Endothelial cell of umbilical vein (primary cell): Measurements from ENCODE around the gene RAB40C. TPM values are rescaled to one million over a fixed set of nuclear protein-coding genes. Genes with fewer than 3 reads are reported as not detected.

Source experiments
- BruUV-seq: library from RNA; stranded (reverse); fragments of 400-500 nt; replicated peaks from 2 replicates; lab custom pipeline; 2021; lab: Mats Ljungman, UMichigan
- CTCF ChIA-PET: fragments of 300-600, 350-600 bp; sonication (Branson Sonifier 250); formaldehyde crosslinking; loops from one replicate; lab custom pipeline; 2021; ENCODE audit warnings: antibody characterized with exemption, inconsistent platforms; lab: Charles Lee
- POLR2A ChIA-PET: fragments of 300-600, 350-600 bp; sonication (Branson Sonifier 250); formaldehyde crosslinking; loops from one replicate; lab custom pipeline; 2021; ENCODE audit warnings: antibody characterized with exemption, inconsistent platforms; lab: Charles Lee
- DNase-seq: peaks from one replicate; pipeline ENCODE4 v3.0.0-alpha.2; 2011; ENCODE audit warnings: low read depth, low spot score
- FAIRE-seq: peaks from 2 replicates; lab custom pipeline; 2011; peaks lifted over from hg19 to GRCh38; lab: Jason Lieb, UNC
- H2AFZ ChIP-seq: 2 replicates; pipeline ENCODE4 v1.6.0; 2012; ENCODE audit warnings: low read depth, low read length, control low read depth, inconsistent platforms
- H3K27ac ChIP-seq: 2 replicates; pipeline ENCODE4 v1.5.1; 2011; ENCODE audit warnings: low read depth, mild to moderate bottlenecking, control low read depth, low read length, moderate library complexity; ENCODE audit not compliant: insufficient read depth
- H3K27me3 ChIP-seq, 2 experiments: 2 replicates each; pipeline versions ENCODE4 v1.6.0 to v1.6.1; 2011; ENCODE audit warnings: low read length in 2 of 2, mixed read lengths in 1 of 2; ENCODE audit not compliant: control insufficient read depth in 2 of 2, insufficient read depth in 2 of 2
- H3K36me3 ChIP-seq, 2 experiments: 2 replicates in 1 of 2; 3 replicates in 1 of 2; pipeline ENCODE4 v1.5.1; 2011; ENCODE audit warnings: low read length in 2 of 2, mild to moderate bottlenecking in 1 of 2, moderate library complexity in 1 of 2; ENCODE audit not compliant: control insufficient read depth in 2 of 2, insufficient read depth in 2 of 2; ENCODE audit errors: extremely low read depth in 1 of 2
- H3K4me1 ChIP-seq: 3 replicates; pipeline ENCODE4 v1.5.1; 2011; ENCODE audit warnings: mild to moderate bottlenecking, low read length; ENCODE audit not compliant: control insufficient read depth, insufficient read depth; ENCODE audit errors: extremely low read depth
- H3K4me2 ChIP-seq: 2 replicates; pipeline ENCODE4 v1.6.1; 2011; ENCODE audit warnings: low read length, control low read depth, mixed read lengths; ENCODE audit not compliant: insufficient read depth
- H3K4me3 ChIP-seq, 3 experiments: fragments of 200-600 bp in 1 of 3; sonication (generic), shearing (Covaris generic) in 1 of 3; replicated peaks in 1 of 3; 2 replicates each; pipeline ENCODE4 v1.5.1; 2011 to 2016; ENCODE audit warnings: control low read depth in 3 of 3, low read length in 3 of 3, mild to moderate bottlenecking in 2 of 3, inconsistent platforms in 1 of 3, low read depth in 1 of 3, moderate library complexity in 1 of 3; ENCODE audit not compliant: insufficient read depth in 1 of 3
- H3K79me2 ChIP-seq: 2 replicates; pipeline ENCODE4 v1.6.0; 2012; ENCODE audit warnings: low read length, inconsistent platforms; ENCODE audit not compliant: control insufficient read depth, insufficient read depth
- H3K9ac ChIP-seq: replicated peaks from 2 replicates; pipeline ENCODE3; 2011; ENCODE audit warnings: low read length, control low read depth; ENCODE audit not compliant: insufficient read depth; ENCODE audit errors: extremely low read depth
- H3K9me1 ChIP-seq: replicated peaks from 3 replicates; pipeline ENCODE4 v1.6.0; 2011; ENCODE audit warnings: mild to moderate bottlenecking, low read length; ENCODE audit not compliant: control insufficient read depth, insufficient read depth; ENCODE audit errors: extremely low read depth
- H3K9me3 ChIP-seq: replicated peaks from 2 replicates; pipeline ENCODE4 v1.5.1; 2012; ENCODE audit warnings: low read length, inconsistent platforms; ENCODE audit not compliant: control insufficient read depth, insufficient read depth
- H4K20me1 ChIP-seq: replicated peaks from 2 replicates; pipeline ENCODE3; 2011; ENCODE audit warnings: mild to moderate bottlenecking, low read length; ENCODE audit not compliant: control insufficient read depth, insufficient read depth; ENCODE audit errors: extremely low read depth
- EZH2 ChIP-seq: IDR thresholded peaks from 2 replicates; pipeline ENCODE4 v1.6.1; 2012; ENCODE audit warnings: borderline replicate concordance, low read depth, mild to moderate bottlenecking, moderate library complexity, low read length, inconsistent platforms; ENCODE audit not compliant: severe bottlenecking
- FOS ChIP-seq: IDR thresholded peaks from 2 replicates; pipeline ENCODE4 v1.6.1; 2011; ENCODE audit warnings: mild to moderate bottlenecking, low read length, moderate library complexity, borderline replicate concordance; ENCODE audit not compliant: insufficient read depth
- GATA2 ChIP-seq: IDR thresholded peaks from 2 replicates; pipeline ENCODE4 v1.7.0; 2011; ENCODE audit warnings: low read depth, mild to moderate bottlenecking, moderate library complexity, mixed read lengths, low read length; ENCODE audit not compliant: insufficient read length, insufficient read depth
- JUN ChIP-seq: IDR thresholded peaks from 2 replicates; pipeline ENCODE4 v1.6.1; 2011; ENCODE audit warnings: borderline replicate concordance, low read depth; ENCODE audit not compliant: insufficient read length, insufficient read depth
- MAX ChIP-seq: IDR thresholded peaks from 2 replicates; pipeline ENCODE4 v1.6.1; 2011; ENCODE audit not compliant: insufficient read depth, insufficient read length
- MYC ChIP-seq: IDR thresholded peaks from one replicate; pipeline ENCODE4 v1.6.1; 2011; ENCODE audit warnings: mild to moderate bottlenecking, low read depth, low read length
- POLR2A ChIP-seq: IDR thresholded peaks from 2 replicates; pipeline ENCODE4 v1.6.1; 2012; ENCODE audit warnings: low read depth, mild to moderate bottlenecking, control low read depth, low read length
- POLR2AphosphoS5 ChIP-seq: IDR thresholded peaks from 2 replicates; pipeline ENCODE4 v1.6.1; 2012; ENCODE audit warnings: low read depth, mild to moderate bottlenecking, control low read depth, low read length, moderate library complexity; ENCODE audit not compliant: insufficient read depth
- dilution Hi-C: fragments of 300-500 bp; cut with MboI; formaldehyde crosslinking; loops from one replicate; pipeline ENCODE4 v1.15.0; 2019; ENCODE audit warnings: low sequenced_read_pairs; ENCODE audit not compliant: extremely low pct_ligation_motif_present
- intact Hi-C: fragments of 100-400 bp; cut with micrococcal nuclease; formaldehyde crosslinking; loops from one replicate; pipeline ENCODE4 v1.10.0; 2022
- polyA plus RNA-seq, 4 experiments: library from polyadenylated mRNA; depleted of rRNA in 3 of 4; stranded (reverse) in 3 of 4; unstranded in 1 of 4; fragments of >200 nt; gene quantifications; 2 replicates each; pipeline versions ENCODE4 v1.2.1 to v1.2.3, GENCODE V29; 2011 to 2012; ENCODE audit warnings: missing spikeins in 1 of 4
- total RNA-seq: library from RNA; stranded (reverse); gene quantifications from 2 replicates; pipeline ENCODE4 v1.2.3, GENCODE V29; 2021
- TF ChIP-seq, protein P1 (sequence below), 2 donors: IDR thresholded peaks; 1 replicate in 1 of 2; 2 replicates in 1 of 2; pipeline ENCODE4 v1.5.1; 2011; ENCODE audit warnings: low read length in 2 of 2, mild to moderate bottlenecking in 2 of 2, moderate library complexity in 2 of 2, control low read depth in 1 of 2, inconsistent platforms in 1 of 2, low read depth in 1 of 2; ENCODE audit not compliant: insufficient read depth in 1 of 2; ENCODE audit errors: extremely low read depth in 1 of 2

RAB40C gene
- total and polyA plus RNA-seq, 2 donors (not counting 3 experiments of a cell fraction or from before 2014, with no cell fraction given), result 12.4 to 18.8 TPM

DNA sequence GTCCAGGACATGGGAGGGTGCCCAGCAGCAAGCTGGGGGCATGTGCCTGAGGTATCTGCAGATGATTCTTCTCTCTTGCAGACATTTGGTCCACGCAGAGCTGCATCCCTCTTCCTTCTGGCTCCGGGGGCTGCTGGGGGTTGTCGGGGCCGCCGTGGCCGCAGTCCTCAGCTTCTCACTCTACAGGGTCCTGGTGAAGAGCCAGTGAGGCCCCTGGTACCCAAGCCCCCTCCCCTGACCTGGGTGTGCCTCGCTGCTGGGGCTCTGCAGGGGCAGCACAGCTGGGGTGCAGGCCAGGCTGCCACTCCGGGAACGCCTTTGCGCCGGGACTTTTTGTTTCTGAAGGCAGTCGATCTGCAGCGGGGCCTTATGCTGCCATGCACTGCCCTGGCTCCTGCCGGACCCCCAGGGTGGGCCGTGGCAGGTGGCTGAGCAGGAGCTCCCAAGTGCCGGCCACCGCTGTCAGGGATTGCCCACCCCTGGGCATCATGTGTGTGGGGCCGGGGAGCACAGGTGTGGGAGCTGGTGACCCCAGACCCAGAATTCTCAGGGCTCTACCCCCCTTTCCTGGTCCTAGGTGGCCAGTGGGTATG lies 83.6 kb downstream of the RAB40C start:
- intact Hi-C loops (no loop called here), dilution Hi-C loops (no loop called here)
- H3K4me3 ChIP-seq, result no peak overlapping the region
- no peak overlapping the region for H3K27ac ChIP-seq
- no peaks in the 10 kb centered on the region for H4K20me1 ChIP-seq
- H3K27me3 ChIP-seq, result no peaks in the 10 kb centered on the region
- TSS peak; percentile 12 for BruUV-seq
- H3K4me2 ChIP-seq, result no peak overlapping the region
- H3K9me1 ChIP-seq, result no peaks in the 10 kb centered on the region
- ChIA-PET CTCF (no interaction called here), POLR2A (no interaction called here)
- H3K79me2 ChIP-seq, result peaks cover 13% of the 10 kb centered on the region
- FAIRE-seq (no peak), DNase-seq (no peak)
- no peak overlapping the region for H2AFZ ChIP-seq
- H3K9me3 ChIP-seq, result no peaks in the 10 kb centered on the region
- no peaks in the 10 kb centered on the region for H3K4me1 ChIP-seq
- H3K36me3 ChIP-seq, result peaks cover 5 to 35% of the 10 kb centered on the region in 2 experiments
- no peak overlapping the region for H3K9ac ChIP-seq
- no peak for TF ChIP-seq MAX
- TF ChIP-seq POLR2AphosphoS5, result no peak
- no peak for TF ChIP-seq GATA2
- no peak for TF ChIP-seq MYC
- TF ChIP-seq EZH2, result no peak
- TF ChIP-seq, protein P1, sequence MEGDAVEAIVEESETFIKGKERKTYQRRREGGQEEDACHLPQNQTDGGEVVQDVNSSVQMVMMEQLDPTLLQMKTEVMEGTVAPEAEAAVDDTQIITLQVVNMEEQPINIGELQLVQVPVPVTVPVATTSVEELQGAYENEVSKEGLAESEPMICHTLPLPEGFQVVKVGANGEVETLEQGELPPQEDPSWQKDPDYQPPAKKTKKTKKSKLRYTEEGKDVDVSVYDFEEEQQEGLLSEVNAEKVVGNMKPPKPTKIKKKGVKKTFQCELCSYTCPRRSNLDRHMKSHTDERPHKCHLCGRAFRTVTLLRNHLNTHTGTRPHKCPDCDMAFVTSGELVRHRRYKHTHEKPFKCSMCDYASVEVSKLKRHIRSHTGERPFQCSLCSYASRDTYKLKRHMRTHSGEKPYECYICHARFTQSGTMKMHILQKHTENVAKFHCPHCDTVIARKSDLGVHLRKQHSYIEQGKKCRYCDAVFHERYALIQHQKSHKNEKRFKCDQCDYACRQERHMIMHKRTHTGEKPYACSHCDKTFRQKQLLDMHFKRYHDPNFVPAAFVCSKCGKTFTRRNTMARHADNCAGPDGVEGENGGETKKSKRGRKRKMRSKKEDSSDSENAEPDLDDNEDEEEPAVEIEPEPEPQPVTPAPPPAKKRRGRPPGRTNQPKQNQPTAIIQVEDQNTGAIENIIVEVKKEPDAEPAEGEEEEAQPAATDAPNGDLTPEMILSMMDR (IDR thresholded peaks at IDR 0.05; ENCODE audit: extremely low read depth in 1 of 2, insufficient read depth in 1 of 2, low read depth in 1 of 2, low read length in 2 of 2), result no peak
- no peak for TF ChIP-seq FOS
- no peak for TF ChIP-seq JUN
- TF ChIP-seq POLR2A, result no peak
